ENCODE measurements around the gene MAPK10. TPM values are rescaled to one million over a fixed set of nuclear protein-coding genes. Genes with fewer than 3 reads are reported as not detected.

MAPK10 gene
- total and polyA plus RNA-seq, 10 of the 15 experiments (the other 5 are each of a cell fraction or from before 2014, with no cell fraction given), result 1.1 to 4.2 (median 2.4) TPM

- ChIA-PET RAD21 (ENCODE audit: unreplicated experiment) (no interaction called here), CTCF (no interaction called here), POLR2A (interaction anchor here (0.6 kb wide), 1 partner anchor 80 kb away, joined by 5 read pairs; no protein-coding TSS in a partner anchor), SMC1A (ENCODE audit: uncharacterized antibody, unreplicated experiment) (no interaction called here)
- in situ Hi-C loops (cut with MboI) (no loop called here), intact Hi-C loops (cut with micrococcal nuclease; ENCODE audit: unreplicated experiment) (no loop called here)
- Histone ChIP-seq H3K4me2 (ENCODE audit: control insufficient read depth, insufficient read depth) (no peak overlapping the region), H3K9ac (ENCODE audit: control insufficient read depth, insufficient read depth, low read length) (no peak overlapping the region), H3K4me3 (no peak overlapping the region), H3K27me3 (replicated peaks in 1 of 2; ENCODE audit: control insufficient read depth in 2 of 2, insufficient read depth in 2 of 2, low read length in 1 of 2) (no peaks in the 10 kb centered on the region), H3K36me3 (ENCODE audit: control insufficient read depth in 2 of 2, insufficient read depth in 2 of 2, low read length in 1 of 2) (no peaks in the 10 kb centered on the region), H3K27ac (ENCODE audit: control insufficient read depth, insufficient read depth) (no peak overlapping the region), H3K4me1 (ENCODE audit: control insufficient read depth, insufficient read depth, low read length) (no peaks in the 10 kb centered on the region), H3K9me3 (replicated peaks; ENCODE audit: control insufficient read depth, insufficient read depth, low read length) (no peaks in the 10 kb centered on the region), H2AFZ (ENCODE audit: control insufficient read depth, low read depth, low read length) (no peak overlapping the region), H4K20me1 (ENCODE audit: control insufficient read depth, insufficient read depth) (no peaks in the 10 kb centered on the region), H3K79me2 (ENCODE audit: control insufficient read depth, insufficient read depth, low read length) (no peaks in the 10 kb centered on the region)
- ATAC-seq (no peak), DNase-seq (ENCODE audit: low read depth, low spot score) (no peak), FAIRE-seq (no peak)
- 26% methylated on average over 3 of the region's 3 CpGs for WGBS (ENCODE audit: insufficient coverage, insufficient replicate concordance, low lambda C conversion rate, missing lambda C conversion rate)
- no TSS peak for BruUV-seq (replicated peaks)
- TF ChIP-seq ZNF592 (IDR thresholded peaks at IDR 0.05) (no peak), TCF3 (IDR thresholded peaks at IDR 0.05; ENCODE audit: borderline replicate concordance, insufficient read depth, low read depth, low read length) (no peak), ZNF274 (IDR thresholded peaks at IDR 0.05; ENCODE audit: insufficient read depth, insufficient read length) (no peak), CEBPB (IDR thresholded peaks at IDR 0.05; ENCODE audit: borderline replicate concordance in 1 of 2, low read depth in 2 of 2, low read length in 2 of 2) (no peak), ZSCAN29 (IDR thresholded peaks at IDR 0.05) (no peak), YY1 (IDR thresholded peaks at IDR 0.05; ENCODE audit: low read depth, low read length) (no peak), TCF7 (IDR thresholded peaks at IDR 0.05; ENCODE audit: borderline replicate concordance) (no peak), NFXL1 (IDR thresholded peaks at IDR 0.05; ENCODE audit: borderline replicate concordance) (no peak), E2F4 (IDR thresholded peaks at IDR 0.05; ENCODE audit: low read depth, low read length) (no peak), REST (IDR thresholded peaks at IDR 0.05; ENCODE audit: low read depth, low read length) (no peak), SREBF2 (IDR thresholded peaks at IDR 0.05; ENCODE audit: low read length) (no peak), ZBTB11 (CRISPR knock-in tag; IDR thresholded peaks at IDR 0.05) (no peak), EED (IDR thresholded peaks at IDR 0.05; ENCODE audit: low read depth) (no peak)
Measured at GRCh38 chr4:86247906-86248305, 111.9 kb downstream of the MAPK10 start.

Measured in GM12878 (cell line).